Hair follicular keratinocyte (primary cell): ENCODE results near the gene TTC22. TPM values are rescaled to one million over a fixed set of nuclear protein-coding genes. Genes with fewer than 3 reads are reported as not detected.

Experiments used
- total RNA-seq: library from RNA; depleted of rRNA; stranded (reverse); fragments of >200 nt; gene quantifications from 2 replicates; pipeline ENCODE4 v1.2.3, GENCODE V29; 2015

Gene TTC22
- total RNA-seq: 10.6 and 10.9 TPM in 2 replicates

DNA sequence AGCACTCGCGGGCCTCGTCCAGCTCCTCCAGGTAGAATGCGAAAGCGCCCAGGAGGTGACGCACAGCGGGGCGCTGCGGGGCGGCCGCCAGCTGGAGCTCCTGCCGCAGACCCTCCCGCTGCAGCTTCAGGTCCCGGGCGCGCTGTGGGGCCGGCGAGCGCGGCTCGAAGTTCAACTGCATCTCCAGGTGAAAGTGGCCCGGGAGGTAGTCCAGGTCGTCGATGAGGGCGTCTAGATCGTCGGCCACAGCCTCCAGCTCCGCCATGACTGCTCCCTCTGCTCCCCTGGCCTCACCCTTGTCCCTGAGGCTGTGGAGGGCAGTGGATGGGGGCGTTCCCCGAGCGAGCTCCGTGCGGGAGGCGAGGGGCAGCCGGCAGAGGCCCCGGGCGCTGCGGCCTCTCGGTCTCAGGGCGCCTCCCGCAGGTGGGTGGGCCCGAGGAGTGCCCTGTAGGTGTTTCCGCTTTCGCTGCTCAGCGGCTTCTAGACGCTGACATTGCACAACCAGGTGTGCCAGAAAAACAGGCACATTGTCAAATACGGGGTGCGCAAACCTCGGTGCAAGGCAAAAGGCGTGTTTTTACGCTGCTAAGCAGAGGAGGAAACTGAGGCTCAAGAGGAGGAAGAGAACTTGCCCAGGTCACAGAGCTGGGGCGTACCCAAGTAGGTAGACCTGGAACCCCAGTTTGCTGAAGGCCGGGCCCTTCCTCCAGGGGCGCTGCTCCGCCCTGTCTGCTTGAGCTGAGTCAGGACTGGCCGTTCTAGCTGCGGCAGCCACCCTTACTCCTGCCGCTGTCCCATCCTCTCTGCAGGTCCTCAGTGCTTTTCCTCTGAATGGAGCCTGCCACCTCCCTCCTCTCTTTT is at the start of gene TTC22:
TTC22 (minus strand) TSS at position 425 of the 861 bp plus-strand sequence; CDS start at position 265, 160 bp downstream.

DNA sequence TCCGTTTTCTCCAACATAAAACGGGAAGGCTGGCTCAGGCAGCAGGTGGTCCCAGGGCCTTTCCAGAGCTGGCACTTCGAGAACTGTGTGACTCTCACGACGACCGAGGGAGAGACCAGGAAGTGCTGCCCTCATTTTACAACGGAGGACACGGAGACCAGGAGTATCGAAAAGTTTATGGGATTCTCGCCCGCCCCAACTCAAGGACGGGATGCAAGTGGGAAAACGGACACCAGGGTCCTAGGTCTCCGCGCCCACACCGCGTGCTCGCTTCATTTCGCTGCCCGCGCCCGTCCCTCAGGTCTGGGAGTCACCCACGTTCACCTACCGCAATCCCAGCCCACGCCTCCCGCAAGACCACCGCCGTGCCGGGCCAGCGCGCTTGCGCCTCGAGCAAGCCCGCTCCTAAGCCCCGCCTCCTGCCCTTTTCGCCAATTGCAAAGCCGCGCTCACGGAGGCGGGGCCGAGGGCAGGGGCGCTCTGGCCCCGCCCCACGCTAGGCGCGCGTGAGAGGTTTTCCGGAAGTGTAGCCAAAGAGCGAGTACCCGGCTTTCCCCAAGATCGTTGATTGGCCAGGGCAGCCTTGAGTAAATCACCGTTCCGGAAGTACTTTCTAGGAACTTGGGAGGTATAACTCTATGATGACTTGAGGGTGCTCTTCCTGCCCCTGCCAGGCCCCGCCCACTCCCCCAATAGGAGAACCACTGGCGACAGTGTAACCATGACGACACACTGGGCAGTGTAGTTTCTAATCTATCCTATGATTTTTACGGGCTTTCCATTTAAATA is 36.8 kb downstream of the TTC22 start, which contains the start of gene PARS2:
PARS2 (minus strand) TSS at position 391 of the 789 bp plus-strand sequence. CDS start 5,362 bp downstream, outside the sequence.

Other genes starting within 250 kb of the TTC22 start
- not detected in 2 replicates for gene FAM151A, start 177.8 kb downstream of the TTC22 start, total RNA-seq
- gene MROH7, start 159.5 kb downstream of the TTC22 start, total RNA-seq: 0.04 TPM in 1 of 2 replicates, not detected in the other
- 31.1 and 31.7 TPM in 2 replicates for gene TTC4, start 85.5 kb downstream of the TTC22 start, total RNA-seq
- gene PARS2, start 36.8 kb downstream of the TTC22 start, total RNA-seq: 4.3 and 5.6 TPM in 2 replicates
- gene DHCR24, start 85.9 kb upstream of the TTC22 start, total RNA-seq: 258 and 276 TPM in 2 replicates
- 1.5 TPM in 1 of 2 replicates, not detected in the other for gene TMEM61, start 179.3 kb upstream of the TTC22 start, total RNA-seq
- not detected in 2 replicates for gene BSND, start 197.6 kb upstream of the TTC22 start, total RNA-seq
- gene PCSK9, start 238.2 kb upstream of the TTC22 start, total RNA-seq: 265 and 294 TPM in 2 replicates